K562 (cell line): ENCODE results near the gene CALML6. TPM values are rescaled to one million over a fixed set of nuclear protein-coding genes. Genes with fewer than 3 reads are reported as not detected.

Experiments
- ATAC-seq: fragments of 200-7000 bp; cut with Tn5 transposase; 3 replicates; pipeline ENCODE4 v1.9.1; 2020; ENCODE audit warnings: moderate library complexity
- BruUV-seq: library from RNA; stranded (reverse); fragments of 400-500 nt; replicated peaks from 2 replicates; lab custom pipeline; 2021; lab: Mats Ljungman, UMichigan
- CTCF ChIA-PET: fragments of 300-600 bp; formaldehyde crosslinking; extraction: SDS; loops from one replicate; lab custom pipeline; 2021; ENCODE audit warnings: low intra/inter-chr PET ratio; lab: Yijun Ruan, JAX
- POLR2A ChIA-PET: fragments of 300-600, 350-650 bp; sonication (Branson Sonifier 250); formaldehyde crosslinking; extraction: SDS; loops from one replicate; lab custom pipeline; 2021; ENCODE audit warnings: antibody characterized with exemption, inconsistent platforms; lab: Yijun Ruan, JAX
- DNase-seq, 4 experiments: peaks; one replicate each; pipeline versions ENCODE4 v3.0.0 to v3.0.0-alpha.2; 2011 to 2018; ENCODE audit warnings: low spot score in 3 of 4, mixed read lengths in 3 of 4; ENCODE audit errors: extremely low read depth in 1 of 4
- FAIRE-seq: peaks from 2 replicates; lab custom pipeline; 2011; peaks lifted over from hg19 to GRCh38; lab: Jason Lieb, UNC
- H2AFZ ChIP-seq: 2 replicates; pipeline ENCODE4 v1.6.0; 2011; ENCODE audit warnings: low read depth, low read length, control low read depth, inconsistent platforms
- H3K27ac ChIP-seq: fragments of 200-600 bp; 3 replicates; pipeline ENCODE4 v1.8.0; 2011; ENCODE audit warnings: low read depth, mild to moderate bottlenecking, control low read depth, inconsistent platforms, low read length, moderate library complexity, mixed read lengths; ENCODE audit errors: extremely low read depth
- H3K27me3 ChIP-seq, 2 experiments: fragments of 300-600 bp in 1 of 2; 2 replicates in 1 of 2; 3 replicates in 1 of 2; pipeline versions ENCODE4 v1.6.0 to v1.8.0; 2011; ENCODE audit warnings: inconsistent platforms in 2 of 2, low read length in 2 of 2, mild to moderate bottlenecking in 1 of 2, mixed read lengths in 1 of 2, moderate library complexity in 1 of 2; ENCODE audit not compliant: control insufficient read depth in 2 of 2, insufficient read depth in 2 of 2
- H3K36me3 ChIP-seq: fragments of 300-600 bp; 3 replicates; pipeline ENCODE4 v1.8.0; 2011; ENCODE audit warnings: mild to moderate bottlenecking, low read length, inconsistent platforms; ENCODE audit not compliant: control insufficient read depth, insufficient read depth
- H3K4me1 ChIP-seq, 2 experiments: fragments of 200-600 bp in 1 of 2; replicated peaks in 1 of 2; 2 replicates in 1 of 2; 3 replicates in 1 of 2; pipeline versions ENCODE4 v1.5.1 to v1.8.0; 2011; ENCODE audit warnings: inconsistent platforms in 2 of 2, low read length in 2 of 2, mild to moderate bottlenecking in 1 of 2, mixed read lengths in 1 of 2, moderate library complexity in 1 of 2; ENCODE audit not compliant: control insufficient read depth in 2 of 2, insufficient read depth in 2 of 2
- H3K4me2 ChIP-seq: 2 replicates; pipeline ENCODE4 v1.6.1; 2011; ENCODE audit warnings: low read length, control low read depth, inconsistent platforms, mixed read lengths; ENCODE audit not compliant: insufficient read depth
- H3K4me3 ChIP-seq: fragments of 200-600 bp; sonication (generic), shearing (Covaris generic); 2 replicates; pipeline ENCODE4 v1.5.1; 2016; ENCODE audit warnings: control low read depth, inconsistent platforms
- H3K79me2 ChIP-seq: fragments of 200-600 bp; 3 replicates; pipeline ENCODE4 v1.8.0; 2011; ENCODE audit warnings: low read length, inconsistent platforms; ENCODE audit not compliant: control insufficient read depth, insufficient read depth
- H3K9ac ChIP-seq, 2 experiments: 2 replicates each; pipeline versions ENCODE4 v1.6.0 to v1.6.1; 2011; ENCODE audit warnings: low read depth in 2 of 2, low read length in 2 of 2, control low read depth in 1 of 2, inconsistent platforms in 1 of 2, mild to moderate bottlenecking in 1 of 2, mixed read lengths in 1 of 2; ENCODE audit not compliant: insufficient read depth in 1 of 2
- H3K9me1 ChIP-seq: one replicate; pipeline ENCODE4 v1.6.0; 2011; ENCODE audit warnings: inconsistent platforms, mild to moderate bottlenecking, low read length, moderate library complexity; ENCODE audit not compliant: control insufficient read depth, insufficient read depth
- H3K9me3 ChIP-seq: replicated peaks from 2 replicates; pipeline ENCODE4 v1.5.1; 2011; ENCODE audit warnings: low read depth, low read length, inconsistent platforms; ENCODE audit not compliant: control insufficient read depth, insufficient read depth
- H4K20me1 ChIP-seq: replicated peaks from 2 replicates; pipeline ENCODE4 v1.6.1; 2011; ENCODE audit warnings: low read length, inconsistent platforms, mixed read lengths; ENCODE audit not compliant: control insufficient read depth, insufficient read depth
- IRF2 ChIP-seq: sonication (generic); formaldehyde crosslinking; IDR thresholded peaks from 2 replicates; pipeline ENCODE4 v1.8.1; 2022; ENCODE audit warnings: mild to moderate bottlenecking, missing genetic modification reagents
- RAD51 ChIP-seq: fragments of 450-650 bp; IDR thresholded peaks from 2 replicates; pipeline ENCODE4 v1.7.1; 2016; ENCODE audit warnings: low read depth, mild to moderate bottlenecking, borderline replicate concordance
- RBM14 ChIP-seq: fragments of 200-400 bp; formaldehyde crosslinking; IDR thresholded peaks from 2 replicates; pipeline ENCODE4 v1.6.1; 2018; ENCODE audit warnings: low read depth, mild to moderate bottlenecking, low read length, moderate library complexity, borderline replicate concordance; ENCODE audit not compliant: insufficient read depth
- ZNF165 ChIP-seq: fragments of 250-450 bp; sonication (Bioruptor Pico); IDR thresholded peaks from 2 replicates; pipeline ENCODE4 v1.4.0; 2020; ENCODE audit warnings: borderline replicate concordance
- WGBS: fragments of 100-300 bp; shearing (Covaris generic); methylation state at CpG from one replicate; pipeline ENCODE4 v1.1.6; 2016; ENCODE audit warnings: low coverage, mixed read lengths; ENCODE audit not compliant: insufficient coverage; ENCODE audit errors: missing lambda C conversion rate; 5-methylcytosine and 5-hydroxymethylcytosine counted together
- in situ Hi-C: fragments of 300-500 bp; cut with MboI; formaldehyde crosslinking; loops from 4 replicates; pipeline ENCODE4 v1.15.0; 2018; ENCODE audit warnings: inconsistent platforms, mixed read lengths
- intact Hi-C: fragments of 100-400 bp; cut with micrococcal nuclease; formaldehyde crosslinking; loops from 2 replicates; pipeline ENCODE4 v1.14.2; 2022
- polyA plus RNA-seq, 8 experiments: library from polyadenylated mRNA; depleted of rRNA in 4 of 8; stranded (reverse) in 5 of 8; unstranded in 3 of 8; fragments of >200 nt; fragmentation: Nextera tagmentation in 2 of 8; fragmentation: Illumina TruSeq in 1 of 8; extraction: Ambion mirVana in 2 of 8; extraction: Trizol in 1 of 8; gene quantifications; 2 replicates each; pipeline versions ENCODE4 v1.2.1 to v1.2.3, GENCODE V29; 2011 to 2014; ENCODE audit warnings: inconsistent platforms in 1 of 8, missing spikeins in 1 of 8
- total RNA-seq, 7 experiments: library from RNA; depleted of rRNA in 6 of 7; stranded (reverse); fragments of >200 nt in 6 of 7; fragmentation: Illumina TruSeq in 2 of 7; extraction: Trizol in 2 of 7; gene quantifications; 2 replicates each; pipeline versions ENCODE4 v1.2.1 to v1.2.3, GENCODE V29; 2011 to 2021; ENCODE audit warnings: low replicate concordance in 1 of 7
- TF ChIP-seq, protein P1 (sequence below): sonication (generic); formaldehyde crosslinking; IDR thresholded peaks from 2 replicates; pipeline ENCODE4 v1.9.0; 2022; ENCODE audit warnings: mild to moderate bottlenecking, missing genetic modification reagents
- TF ChIP-seq, protein P2 (sequence below): sonication (generic); formaldehyde crosslinking; IDR thresholded peaks from 2 replicates; pipeline ENCODE4 v1.8.0; 2022; ENCODE audit warnings: mild to moderate bottlenecking, low read depth, missing genetic modification reagents

The CALML6 gene
- total and polyA plus RNA-seq, 9 of the 15 experiments (the other 6 are each of a cell fraction or from before 2014, with no cell fraction given), result 0.14 TPM; not detected in 8

DNA sequence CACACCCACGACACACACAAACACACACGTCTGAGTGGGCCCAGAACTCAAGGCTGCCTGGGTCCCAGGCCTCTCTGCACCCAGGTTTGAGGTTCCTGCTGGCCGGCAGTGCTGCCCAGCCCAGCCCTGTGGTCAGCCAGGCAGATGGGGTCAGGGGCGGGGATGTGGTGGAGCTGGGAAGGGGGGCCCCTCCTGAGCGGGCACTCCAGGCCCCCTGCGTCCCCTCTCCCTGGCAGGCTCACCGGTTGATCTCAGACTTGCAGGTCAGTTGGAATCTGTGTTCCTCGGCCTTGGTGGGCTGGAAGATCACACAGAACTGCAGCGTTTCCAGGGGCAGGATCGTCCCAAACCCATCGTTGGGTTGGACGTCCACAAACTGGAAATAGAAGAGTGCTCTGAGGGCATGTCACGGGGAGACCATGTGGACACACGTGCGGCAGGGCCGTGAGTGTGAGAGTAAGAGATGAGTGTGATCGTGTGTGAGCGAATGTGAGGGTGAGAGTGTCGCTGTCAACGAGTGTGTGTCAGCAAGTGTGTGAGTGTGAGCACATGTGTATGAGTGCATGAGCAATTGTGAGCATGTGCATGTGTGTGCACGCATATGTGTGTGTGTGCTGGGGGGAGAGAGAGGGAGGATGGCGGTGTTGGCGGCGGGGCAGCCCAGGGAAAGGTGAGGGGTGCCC is 23.7 kb downstream of the CALML6 start:
- CTCF ChIA-PET, result no interaction called here
- 5% methylated on average over 21 of the region's 24 CpGs for WGBS
- H3K9ac ChIP-seq, result no peak overlapping the region
- no peaks in the 10 kb centered on the region for H3K9me1 ChIP-seq
- peaks cover 0 to 34% of the 10 kb centered on the region in 2 experiments; a peak in 2 of 5 replicates for H3K4me1 ChIP-seq
- FAIRE-seq, result no peak
- TF ChIP-seq IRF2 (0 out of 2 replicates have a peak, but pooled peaks have one; percentile 11), ZNF165 (CRISPR knock-in tag) (no peak), RAD51 (no peak), RBM14 (no peak)
- TF ChIP-seq, protein P1, sequence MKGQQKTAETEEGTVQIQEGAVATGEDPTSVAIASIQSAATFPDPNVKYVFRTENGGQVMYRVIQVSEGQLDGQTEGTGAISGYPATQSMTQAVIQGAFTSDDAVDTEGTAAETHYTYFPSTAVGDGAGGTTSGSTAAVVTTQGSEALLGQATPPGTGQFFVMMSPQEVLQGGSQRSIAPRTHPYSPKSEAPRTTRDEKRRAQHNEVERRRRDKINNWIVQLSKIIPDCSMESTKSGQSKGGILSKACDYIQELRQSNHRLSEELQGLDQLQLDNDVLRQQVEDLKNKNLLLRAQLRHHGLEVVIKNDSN (CRISPR knock-in tag), result peak; percentile 5; the same call in 1 of the 2 replicates
- TF ChIP-seq, protein P2, sequence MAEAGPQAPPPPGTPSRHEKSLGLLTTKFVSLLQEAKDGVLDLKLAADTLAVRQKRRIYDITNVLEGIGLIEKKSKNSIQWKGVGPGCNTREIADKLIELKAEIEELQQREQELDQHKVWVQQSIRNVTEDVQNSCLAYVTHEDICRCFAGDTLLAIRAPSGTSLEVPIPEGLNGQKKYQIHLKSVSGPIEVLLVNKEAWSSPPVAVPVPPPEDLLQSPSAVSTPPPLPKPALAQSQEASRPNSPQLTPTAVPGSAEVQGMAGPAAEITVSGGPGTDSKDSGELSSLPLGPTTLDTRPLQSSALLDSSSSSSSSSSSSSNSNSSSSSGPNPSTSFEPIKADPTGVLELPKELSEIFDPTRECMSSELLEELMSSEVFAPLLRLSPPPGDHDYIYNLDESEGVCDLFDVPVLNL (CRISPR knock-in tag), result no peak
- TF ChIP-seq, all 486 proteins: peak for 2
- H3K9me3 ChIP-seq, result peaks cover 9% of the 10 kb centered on the region; the same call in 1 of the 2 replicates
- intact Hi-C loops, result no loop called here
- ATAC-seq (no peak), DNase-seq (no peak)
- no peak overlapping the region for H2AFZ ChIP-seq
- H3K4me2 ChIP-seq, result no peak overlapping the region
- H3K4me3 ChIP-seq, result no peak overlapping the region
- no peak overlapping the region for H3K27ac ChIP-seq
- no peaks in the 10 kb centered on the region for H3K36me3 ChIP-seq
- in situ Hi-C loops, result no loop called here
- H4K20me1 ChIP-seq, result peaks cover 6% of the 10 kb centered on the region; the same call in 1 of the 2 replicates
- no TSS peak for BruUV-seq
- peaks cover 43 to 82% of the 10 kb centered on the region in 2 experiments for H3K27me3 ChIP-seq
- no peaks in the 10 kb centered on the region for H3K79me2 ChIP-seq
- POLR2A ChIA-PET, result no interaction called here
